Measurements from ENCODE around the gene PCNT. TPM values are rescaled to one million over a fixed set of nuclear protein-coding genes. Genes with fewer than 3 reads are reported as not detected.
"Not testable (repeated sequence)": the region's sequence is repeated elsewhere in the genome, so short reads cannot be mapped to it uniquely, and the experiment has no call there.

PCNT gene
- total RNA-seq, 1 donor from 2014 or later, result 39.9 TPM

- Histone ChIP-seq H3K36me3 (peaks cover 15 to 34% of the 10 kb centered on the region in 2 donors), H3K27ac (no peak overlapping the region), H3K27me3 (no peaks in the 10 kb centered on the region), H3K9me3 (no peaks in the 10 kb centered on the region), H3K4me3 (no peak overlapping the region), H3K4me1 (no peaks in the 10 kb centered on the region)
- intact Hi-C loops (cut with DNase I), result no loop called here
- DNase-seq (ENCODE audit: low spot score in 2 of 2), result no peak
- no peak for TF ChIP-seq CTCF (IDR thresholded peaks at IDR 0.05)
These were observed 47.5 kb downstream of the PCNT start for GRCh38 chr21:46371204-46372013.

- Histone ChIP-seq H3K27me3 (no peaks in the 10 kb centered on the region), H3K27ac (no peak overlapping the region), H3K36me3 (peaks cover 9 to 27% of the 10 kb centered on the region in 2 donors), H3K4me3 (no peak overlapping the region), H3K9me3 (no peaks in the 10 kb centered on the region), H3K4me1 (no peaks in the 10 kb centered on the region)
- no peak for DNase-seq (ENCODE audit: low spot score in 2 of 2)
- intact Hi-C loops (cut with DNase I), result no loop called here
- no peak for TF ChIP-seq CTCF (IDR thresholded peaks at IDR 0.05)
These were observed 48.1 kb downstream of the PCNT start for GRCh38 chr21:46372014-46372485.

- DNase-seq (ENCODE audit: low spot score in 2 of 2); H3K27me3 ChIP-seq; H3K27ac ChIP-seq; H3K9me3 ChIP-seq; H3K4me3 ChIP-seq; intact Hi-C loops (cut with DNase I); H3K4me1 ChIP-seq: not testable (repeated sequence)
- peaks cover 0 to 18% of the 10 kb centered on the region in 2 donors for H3K36me3 ChIP-seq
These were observed 49.0 kb downstream of the PCNT start for GRCh38 chr21:46372947-46373346.

- TF ChIP-seq CTCF (IDR thresholded peaks at IDR 0.05), result no peak
- Histone ChIP-seq H3K9me3 (no peaks in the 10 kb centered on the region), H3K36me3 (peaks cover 0 to 14% of the 10 kb centered on the region in 2 donors), H3K27me3 (no peaks in the 10 kb centered on the region), H3K27ac (no peak overlapping the region), H3K4me1 (no peaks in the 10 kb centered on the region), H3K4me3 (no peak overlapping the region)
- intact Hi-C loops (cut with DNase I), result no loop called here
- no peak for DNase-seq (ENCODE audit: low spot score in 2 of 2)
These were observed 50.9 kb downstream of the PCNT start for GRCh38 chr21:46374761-46375389.

- no peak for DNase-seq (ENCODE audit: low spot score in 2 of 2)
- Histone ChIP-seq H3K9me3 (no peaks in the 10 kb centered on the region), H3K27ac (no peak overlapping the region), H3K4me1 (no peaks in the 10 kb centered on the region), H3K27me3 (no peaks in the 10 kb centered on the region), H3K4me3 (no peak overlapping the region), H3K36me3 (peaks cover 0 to 11% of the 10 kb centered on the region in 2 donors)
- no peak for TF ChIP-seq CTCF (IDR thresholded peaks at IDR 0.05)
- intact Hi-C loops (cut with DNase I), result no loop called here
These were observed 51.7 kb downstream of the PCNT start for GRCh38 chr21:46375560-46376230.

- Histone ChIP-seq H3K27ac (no peak overlapping the region), H3K9me3 (no peaks in the 10 kb centered on the region), H3K4me1 (no peaks in the 10 kb centered on the region), H3K36me3 (peaks cover 0 to 11% of the 10 kb centered on the region in 2 donors), H3K4me3 (no peak overlapping the region), H3K27me3 (no peaks in the 10 kb centered on the region)
- TF ChIP-seq CTCF (IDR thresholded peaks at IDR 0.05), result no peak
- intact Hi-C loops (cut with DNase I), result no loop called here
- no peak for DNase-seq (ENCODE audit: low spot score in 2 of 2)
These were observed 52.3 kb downstream of the PCNT start for GRCh38 chr21:46376231-46376628.

All from ascending aorta (tissue), 2 donors.